ENCODE results near the gene CDKAL1. TPM values are rescaled to one million over a fixed set of nuclear protein-coding genes. Genes with fewer than 3 reads are reported as not detected.

The CDKAL1 gene
- total and polyA plus RNA-seq, 10 of the 15 experiments (the other 5 are each of a cell fraction or from before 2014, with no cell fraction given), result 10.7 to 26.9 (median 17.3) TPM

DNA sequence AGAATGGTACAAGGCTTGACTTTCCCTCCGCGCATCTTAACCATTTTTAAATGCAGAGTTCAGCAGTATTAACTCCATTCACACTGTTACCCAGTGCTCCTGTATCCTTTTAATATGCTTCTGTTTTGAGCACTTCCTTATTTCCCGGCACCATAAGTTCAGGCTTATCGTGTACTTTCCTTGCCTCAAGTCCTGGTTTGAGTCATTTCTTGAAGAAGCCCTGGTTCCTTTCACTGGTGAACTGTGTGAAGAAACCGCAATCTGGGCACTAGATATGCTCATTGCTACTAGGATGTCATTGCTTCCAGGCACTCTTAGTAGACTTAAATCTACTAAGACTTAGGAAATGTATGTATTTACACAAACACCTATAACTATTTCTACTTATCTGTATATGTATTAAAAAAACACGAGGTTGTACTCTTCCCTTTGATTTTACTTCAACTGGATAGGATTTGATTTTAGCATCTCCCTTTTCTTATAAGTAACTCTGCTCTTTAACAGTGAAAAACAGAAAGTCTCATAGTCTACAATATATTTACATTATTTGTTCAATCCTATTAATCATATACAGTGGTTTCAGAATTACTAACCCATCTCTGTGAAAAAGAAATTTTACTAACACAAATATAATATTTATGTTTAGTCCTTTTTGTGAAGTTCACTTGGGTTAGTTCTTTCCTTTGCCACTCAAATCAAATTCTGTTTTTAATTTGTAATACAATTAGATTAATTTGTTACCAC is 135.5 kb downstream of the CDKAL1 start (continued):
- TF ChIP-seq, protein P1, sequence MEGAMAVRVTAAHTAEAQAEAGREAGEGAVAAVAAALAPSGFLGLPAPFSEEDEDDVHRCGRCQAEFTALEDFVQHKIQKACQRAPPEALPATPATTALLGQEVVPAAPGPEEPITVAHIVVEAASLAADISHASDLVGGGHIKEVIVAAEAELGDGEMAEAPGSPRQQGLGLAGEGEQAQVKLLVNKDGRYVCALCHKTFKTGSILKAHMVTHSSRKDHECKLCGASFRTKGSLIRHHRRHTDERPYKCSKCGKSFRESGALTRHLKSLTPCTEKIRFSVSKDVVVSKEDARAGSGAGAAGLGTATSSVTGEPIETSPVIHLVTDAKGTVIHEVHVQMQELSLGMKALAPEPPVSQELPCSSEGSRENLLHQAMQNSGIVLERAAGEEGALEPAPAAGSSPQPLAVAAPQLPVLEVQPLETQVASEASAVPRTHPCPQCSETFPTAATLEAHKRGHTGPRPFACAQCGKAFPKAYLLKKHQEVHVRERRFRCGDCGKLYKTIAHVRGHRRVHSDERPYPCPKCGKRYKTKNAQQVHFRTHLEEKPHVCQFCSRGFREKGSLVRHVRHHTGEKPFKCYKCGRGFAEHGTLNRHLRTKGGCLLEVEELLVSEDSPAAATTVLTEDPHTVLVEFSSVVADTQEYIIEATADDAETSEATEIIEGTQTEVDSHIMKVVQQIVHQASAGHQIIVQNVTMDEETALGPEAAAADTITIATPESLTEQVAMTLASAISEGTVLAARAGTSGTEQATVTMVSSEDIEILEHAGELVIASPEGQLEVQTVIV (IDR thresholded peaks at IDR 0.05; ENCODE audit: borderline replicate concordance, partially characterized antibody), result no peak
- TF ChIP-seq HDAC2 (IDR thresholded peaks at IDR 0.05) (no peak), BHLHE40 (IDR thresholded peaks at IDR 0.05; ENCODE audit: borderline replicate concordance in 1 of 2, low read depth in 2 of 2, low read length in 1 of 2) (no peak), KLF5 (IDR thresholded peaks at IDR 0.05; ENCODE audit: partially characterized antibody) (no peak), CHD2 (IDR thresholded peaks at IDR 0.05; ENCODE audit: borderline replicate concordance, low read depth, low read length) (no peak), EZH2 (IDR thresholded peaks at IDR 0.05; ENCODE audit: borderline replicate concordance, control insufficient read depth, low read depth, low read length) (no peak), POLR2AphosphoS5 (IDR thresholded peaks at IDR 0.05; ENCODE audit: low read length) (no peak), RELA (IDR thresholded peaks at IDR 0.05; ENCODE audit: borderline replicate concordance, partially characterized antibody) (no peak), BCL11A (IDR thresholded peaks at IDR 0.05; ENCODE audit: low read depth, low read length) (peak; percentile 67), KAT2A (conservative IDR thresholded peaks at IDR 0.05; ENCODE audit: control insufficient read depth, low read depth, low read length) (no peak), NFIC (IDR thresholded peaks at IDR 0.05; ENCODE audit: low read depth, low read length) (peak; percentile 66; the same call in 1 of the 2 replicates), TBL1XR1 (IDR thresholded peaks at IDR 0.05; ENCODE audit: low read depth, low read length) (no peak), RBBP5 (conservative IDR thresholded peaks at IDR 0.05) (no peak), POLR2AphosphoS2 (IDR thresholded peaks at IDR 0.05; ENCODE audit: low read depth, low read length) (no peak), ATF7 (IDR thresholded peaks at IDR 0.05; ENCODE audit: low read depth) (peak; percentile 28; the same call in 1 of the 2 replicates)
- TF ChIP-seq, protein P2, sequence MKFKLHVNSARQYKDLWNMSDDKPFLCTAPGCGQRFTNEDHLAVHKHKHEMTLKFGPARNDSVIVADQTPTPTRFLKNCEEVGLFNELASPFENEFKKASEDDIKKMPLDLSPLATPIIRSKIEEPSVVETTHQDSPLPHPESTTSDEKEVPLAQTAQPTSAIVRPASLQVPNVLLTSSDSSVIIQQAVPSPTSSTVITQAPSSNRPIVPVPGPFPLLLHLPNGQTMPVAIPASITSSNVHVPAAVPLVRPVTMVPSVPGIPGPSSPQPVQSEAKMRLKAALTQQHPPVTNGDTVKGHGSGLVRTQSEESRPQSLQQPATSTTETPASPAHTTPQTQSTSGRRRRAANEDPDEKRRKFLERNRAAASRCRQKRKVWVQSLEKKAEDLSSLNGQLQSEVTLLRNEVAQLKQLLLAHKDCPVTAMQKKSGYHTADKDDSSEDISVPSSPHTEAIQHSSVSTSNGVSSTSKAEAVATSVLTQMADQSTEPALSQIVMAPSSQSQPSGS (IDR thresholded peaks at IDR 0.05; ENCODE audit: low read length), result 0 out of 2 replicates have a peak, but pooled peaks have one; percentile 39
- TF ChIP-seq, protein P3, sequence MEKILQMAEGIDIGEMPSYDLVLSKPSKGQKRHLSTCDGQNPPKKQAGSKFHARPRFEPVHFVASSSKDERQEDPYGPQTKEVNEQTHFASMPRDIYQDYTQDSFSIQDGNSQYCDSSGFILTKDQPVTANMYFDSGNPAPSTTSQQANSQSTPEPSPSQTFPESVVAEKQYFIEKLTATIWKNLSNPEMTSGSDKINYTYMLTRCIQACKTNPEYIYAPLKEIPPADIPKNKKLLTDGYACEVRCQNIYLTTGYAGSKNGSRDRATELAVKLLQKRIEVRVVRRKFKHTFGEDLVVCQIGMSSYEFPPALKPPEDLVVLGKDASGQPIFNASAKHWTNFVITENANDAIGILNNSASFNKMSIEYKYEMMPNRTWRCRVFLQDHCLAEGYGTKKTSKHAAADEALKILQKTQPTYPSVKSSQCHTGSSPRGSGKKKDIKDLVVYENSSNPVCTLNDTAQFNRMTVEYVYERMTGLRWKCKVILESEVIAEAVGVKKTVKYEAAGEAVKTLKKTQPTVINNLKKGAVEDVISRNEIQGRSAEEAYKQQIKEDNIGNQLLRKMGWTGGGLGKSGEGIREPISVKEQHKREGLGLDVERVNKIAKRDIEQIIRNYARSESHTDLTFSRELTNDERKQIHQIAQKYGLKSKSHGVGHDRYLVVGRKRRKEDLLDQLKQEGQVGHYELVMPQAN (conservative IDR thresholded peaks at IDR 0.05), result no peak
- TF ChIP-seq, protein P4, sequence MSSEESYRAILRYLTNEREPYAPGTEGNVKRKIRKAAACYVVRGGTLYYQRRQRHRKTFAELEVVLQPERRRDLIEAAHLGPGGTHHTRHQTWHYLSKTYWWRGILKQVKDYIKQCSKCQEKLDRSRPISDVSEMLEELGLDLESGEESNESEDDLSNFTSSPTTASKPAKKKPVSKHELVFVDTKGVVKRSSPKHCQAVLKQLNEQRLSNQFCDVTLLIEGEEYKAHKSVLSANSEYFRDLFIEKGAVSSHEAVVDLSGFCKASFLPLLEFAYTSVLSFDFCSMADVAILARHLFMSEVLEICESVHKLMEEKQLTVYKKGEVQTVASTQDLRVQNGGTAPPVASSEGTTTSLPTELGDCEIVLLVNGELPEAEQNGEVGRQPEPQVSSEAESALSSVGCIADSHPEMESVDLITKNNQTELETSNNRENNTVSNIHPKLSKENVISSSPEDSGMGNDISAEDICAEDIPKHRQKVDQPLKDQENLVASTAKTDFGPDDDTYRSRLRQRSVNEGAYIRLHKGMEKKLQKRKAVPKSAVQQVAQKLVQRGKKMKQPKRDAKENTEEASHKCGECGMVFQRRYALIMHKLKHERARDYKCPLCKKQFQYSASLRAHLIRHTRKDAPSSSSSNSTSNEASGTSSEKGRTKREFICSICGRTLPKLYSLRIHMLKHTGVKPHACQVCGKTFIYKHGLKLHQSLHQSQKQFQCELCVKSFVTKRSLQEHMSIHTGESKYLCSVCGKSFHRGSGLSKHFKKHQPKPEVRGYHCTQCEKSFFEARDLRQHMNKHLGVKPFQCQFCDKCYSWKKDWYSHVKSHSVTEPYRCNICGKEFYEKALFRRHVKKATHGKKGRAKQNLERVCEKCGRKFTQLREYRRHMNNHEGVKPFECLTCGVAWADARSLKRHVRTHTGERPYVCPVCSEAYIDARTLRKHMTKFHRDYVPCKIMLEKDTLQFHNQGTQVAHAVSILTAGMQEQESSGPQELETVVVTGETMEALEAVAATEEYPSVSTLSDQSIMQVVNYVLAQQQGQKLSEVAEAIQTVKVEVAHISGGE (CRISPR knock-in tag; IDR thresholded peaks at IDR 0.05), result no peak
